ENCODE data around the gene TES. TPM values are rescaled to one million over a fixed set of nuclear protein-coding genes. Genes with fewer than 3 reads are reported as not detected.
"Not testable (repeated sequence)": the region's sequence is repeated elsewhere in the genome, so short reads cannot be mapped to it uniquely, and the experiment has no call there.

Gene TES
- total and polyA plus RNA-seq, 3 donors from 2014 or later = 40.4 to 120 (median 71.0) TPM

GRCh38 chr7:116293139-116293538 lies 82.8 kb downstream of the TES start:
- Histone ChIP-seq H3K27me3 (no peaks in the 10 kb centered on the region), H3K4me1 (no peaks in the 10 kb centered on the region), H3K27ac (no peak overlapping the region), H3K4me3 (no peak overlapping the region), H3K9me3 (no peaks in the 10 kb centered on the region), H3K36me3 (ENCODE audit: low read depth, missing control alignments) (no peaks in the 10 kb centered on the region)
- 83 to 91% methylated on average over 1 of the region's 1 CpG for WGBS, 2 donors
- intact Hi-C loops (cut with DNase I; ENCODE audit: low total_unique reads) = no loop called here
- DNase-seq = no peak
- no peak for TF ChIP-seq POLR2A (IDR thresholded peaks at IDR 0.05)
- TF ChIP-seq CTCF (IDR thresholded peaks at IDR 0.05) = no peak

- H3K4me3 ChIP-seq = no peak overlapping the region
- no peaks in the 10 kb centered on the region for H3K4me1 ChIP-seq
- H3K27me3 ChIP-seq = no peaks in the 10 kb centered on the region
- intact Hi-C loops (cut with DNase I; ENCODE audit: low total_unique reads) = no loop called here
- WGBS, 2 donors = 86 to 93% methylated on average over 3 of the region's 3 CpGs
- no peak for DNase-seq
- H3K27ac ChIP-seq = no peak overlapping the region
- H3K9me3 ChIP-seq = no peaks in the 10 kb centered on the region
- no peaks in the 10 kb centered on the region for H3K36me3 ChIP-seq (ENCODE audit: low read depth, missing control alignments)
- no peak for TF ChIP-seq CTCF (IDR thresholded peaks at IDR 0.05)
- TF ChIP-seq POLR2A (IDR thresholded peaks at IDR 0.05) = no peak
Observed at GRCh38 chr7:116293633-116294032, 83.3 kb downstream of the TES start.

- H3K36me3 ChIP-seq (ENCODE audit: low read depth, missing control alignments); H3K4me3 ChIP-seq; H3K27ac ChIP-seq; H3K4me1 ChIP-seq; H3K27me3 ChIP-seq; intact Hi-C loops (cut with DNase I; ENCODE audit: low total_unique reads); DNase-seq; H3K9me3 ChIP-seq: not testable (repeated sequence)
Observed at GRCh38 chr7:116295903-116296302, 85.6 kb downstream of the TES start.

- Histone ChIP-seq H3K4me3 (no peak overlapping the region), H3K27me3 (no peaks in the 10 kb centered on the region), H3K9me3 (no peaks in the 10 kb centered on the region), H3K27ac (no peak overlapping the region), H3K4me1 (no peaks in the 10 kb centered on the region), H3K36me3 (ENCODE audit: low read depth, missing control alignments) (no peaks in the 10 kb centered on the region)
- no peak for DNase-seq
- WGBS, 2 donors = 81 to 91% methylated on average over 1 of the region's 1 CpG
- no peak for TF ChIP-seq CTCF (IDR thresholded peaks at IDR 0.05)
- TF ChIP-seq POLR2A (IDR thresholded peaks at IDR 0.05) = no peak
- intact Hi-C loops (cut with DNase I; ENCODE audit: low total_unique reads) = no loop called here
Observed at GRCh38 chr7:116298055-116298454, 87.7 kb downstream of the TES start.

- H3K27ac ChIP-seq = no peak overlapping the region
- no peak overlapping the region for H3K4me3 ChIP-seq
- no peaks in the 10 kb centered on the region for H3K36me3 ChIP-seq (ENCODE audit: low read depth, missing control alignments)
- H3K27me3 ChIP-seq = no peaks in the 10 kb centered on the region
- no peak for DNase-seq
- H3K4me1 ChIP-seq = no peaks in the 10 kb centered on the region
- intact Hi-C loops (cut with DNase I; ENCODE audit: low total_unique reads) = no loop called here
- TF ChIP-seq CTCF (IDR thresholded peaks at IDR 0.05) (no peak), POLR2A (IDR thresholded peaks at IDR 0.05) (no peak)
- 88 to 89% methylated on average over 3 of the region's 3 CpGs for WGBS, 2 donors
- H3K9me3 ChIP-seq = no peaks in the 10 kb centered on the region
Observed at GRCh38 chr7:116298576-116298975, 88.2 kb downstream of the TES start.

Measured in testis (tissue), 3 donors.